HG02973 (cell line): Measurements from ENCODE around the gene CCDC86.

Experiments used
- ATAC-seq: cut with Tn5 transposase; IDR thresholded peaks from one replicate; pipeline ENCODE4 v1.9.1; 2021; ENCODE audit warnings: moderate library complexity; ENCODE audit not compliant: unreplicated experiment

Gene CCDC86

GRCh38 chr11:60830478-60831142, 11.3 kb upstream of the CCDC86 start:
- ATAC-seq: peak; percentile 32

- peak; percentile 75 for ATAC-seq
Observed at GRCh38 chr11:60831143-60831500, 10.8 kb upstream of the CCDC86 start.

GRCh38 chr11:60831501-60832079, 10.3 kb upstream of the CCDC86 start:
- no peak for ATAC-seq

- no peak for ATAC-seq
Observed at GRCh38 chr11:60834742-60835533, 7.0 kb upstream of the CCDC86 start.

- no peak for ATAC-seq
Observed at GRCh38 chr11:60835534-60835846, 6.4 kb upstream of the CCDC86 start.

GRCh38 chr11:60836866-60837515, 4.9 kb upstream of the CCDC86 start:
- no peak for ATAC-seq

GRCh38 chr11:60838132-60838531, 3.8 kb upstream of the CCDC86 start:
- no peak for ATAC-seq

- ATAC-seq: no peak
Observed at GRCh38 chr11:60840470-60841430, 1.2 kb upstream of the CCDC86 start.

GRCh38 chr11:60842668-60843600, 1.0 kb downstream of the CCDC86 start:
- no peak for ATAC-seq

- no peak for ATAC-seq
Observed at GRCh38 chr11:60844045-60844869, 2.3 kb downstream of the CCDC86 start.

GRCh38 chr11:60844870-60845221, 2.9 kb downstream of the CCDC86 start:
- ATAC-seq: no peak

- no peak for ATAC-seq
Observed at GRCh38 chr11:60845338-60845737, 3.4 kb downstream of the CCDC86 start.

- ATAC-seq: no peak
Observed at GRCh38 chr11:60847281-60847680, 5.4 kb downstream of the CCDC86 start.

GRCh38 chr11:60847896-60848295, 6.0 kb downstream of the CCDC86 start:
- ATAC-seq: no peak

- ATAC-seq: no peak
Observed at GRCh38 chr11:60848714-60849151, 6.8 kb downstream of the CCDC86 start.

GRCh38 chr11:60849641-60850520, 8.0 kb downstream of the CCDC86 start:
- no peak for ATAC-seq

GRCh38 chr11:60851327-60852104, 9.6 kb downstream of the CCDC86 start:
- no peak for ATAC-seq
